Measurements from ENCODE around the gene PYCARD.

DNA sequence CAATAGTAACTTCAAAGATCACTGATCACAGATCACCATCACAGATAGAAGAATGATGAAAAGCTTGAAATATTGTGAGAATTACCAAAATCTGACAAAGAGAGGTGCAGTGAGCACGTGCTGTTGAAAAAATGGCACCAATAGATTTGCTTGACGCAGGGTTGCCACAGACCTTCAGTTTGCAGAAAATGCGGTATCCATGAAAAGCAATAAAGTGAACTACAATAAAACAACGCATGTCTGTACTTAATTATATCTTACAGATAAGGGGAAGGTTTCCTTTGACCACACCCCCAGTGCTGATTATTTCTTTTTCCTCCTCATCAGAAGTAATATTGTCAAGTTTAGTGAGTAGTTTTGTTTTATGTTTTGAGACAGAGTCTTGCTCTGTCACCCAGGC, 35.5 kb upstream of the PYCARD start:
- TF ChIP-seq, protein P1, sequence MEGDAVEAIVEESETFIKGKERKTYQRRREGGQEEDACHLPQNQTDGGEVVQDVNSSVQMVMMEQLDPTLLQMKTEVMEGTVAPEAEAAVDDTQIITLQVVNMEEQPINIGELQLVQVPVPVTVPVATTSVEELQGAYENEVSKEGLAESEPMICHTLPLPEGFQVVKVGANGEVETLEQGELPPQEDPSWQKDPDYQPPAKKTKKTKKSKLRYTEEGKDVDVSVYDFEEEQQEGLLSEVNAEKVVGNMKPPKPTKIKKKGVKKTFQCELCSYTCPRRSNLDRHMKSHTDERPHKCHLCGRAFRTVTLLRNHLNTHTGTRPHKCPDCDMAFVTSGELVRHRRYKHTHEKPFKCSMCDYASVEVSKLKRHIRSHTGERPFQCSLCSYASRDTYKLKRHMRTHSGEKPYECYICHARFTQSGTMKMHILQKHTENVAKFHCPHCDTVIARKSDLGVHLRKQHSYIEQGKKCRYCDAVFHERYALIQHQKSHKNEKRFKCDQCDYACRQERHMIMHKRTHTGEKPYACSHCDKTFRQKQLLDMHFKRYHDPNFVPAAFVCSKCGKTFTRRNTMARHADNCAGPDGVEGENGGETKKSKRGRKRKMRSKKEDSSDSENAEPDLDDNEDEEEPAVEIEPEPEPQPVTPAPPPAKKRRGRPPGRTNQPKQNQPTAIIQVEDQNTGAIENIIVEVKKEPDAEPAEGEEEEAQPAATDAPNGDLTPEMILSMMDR (IDR thresholded peaks at IDR 0.05): no peak
- no peak for TF ChIP-seq POLR2A (IDR thresholded peaks at IDR 0.05)

All from transverse colon (tissue), 3 donors.